Stimulated activated CD8-positive, alpha-beta memory T cell treated with anti-CD3 and anti-CD28 coated beads, Interleukin-15, amount 100 ng/mL, for 24 hours (primary cell): Measurements from ENCODE around the gene SH3GL2.
"Not testable (repeated sequence)": the region's sequence is repeated elsewhere in the genome, so short reads cannot be mapped to it uniquely, and the experiment has no call there.

ENCODE experiments used
- DNase-seq: peaks from one replicate; pipeline ENCODE4 v3.0.0-alpha.2; 2020; ENCODE audit warnings: low read depth

The SH3GL2 gene

DNA sequence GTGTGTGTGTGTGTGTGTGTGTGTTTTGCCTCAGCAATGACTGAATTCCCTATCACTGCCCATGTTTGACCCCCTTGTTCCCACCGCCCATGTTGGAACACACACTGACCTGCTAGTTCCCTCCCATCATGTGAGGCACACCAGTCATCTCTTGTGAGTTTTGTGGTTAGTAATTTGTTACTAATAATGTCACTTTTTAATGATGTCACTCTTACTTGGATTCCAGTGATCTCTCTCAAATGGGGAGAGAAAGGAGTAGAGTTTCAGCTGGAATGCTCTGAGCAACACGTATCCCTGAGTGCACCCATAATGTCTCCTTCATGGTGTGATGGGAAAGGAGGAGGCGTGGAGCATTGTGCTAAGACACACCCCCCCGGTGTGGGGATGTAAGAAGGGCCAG, 172.6 kb downstream of the SH3GL2 start:
- DNase-seq = no peak

GRCh38 chr9:17752021-17752420, 173.2 kb downstream of the SH3GL2 start:
- DNase-seq = no peak

DNA sequence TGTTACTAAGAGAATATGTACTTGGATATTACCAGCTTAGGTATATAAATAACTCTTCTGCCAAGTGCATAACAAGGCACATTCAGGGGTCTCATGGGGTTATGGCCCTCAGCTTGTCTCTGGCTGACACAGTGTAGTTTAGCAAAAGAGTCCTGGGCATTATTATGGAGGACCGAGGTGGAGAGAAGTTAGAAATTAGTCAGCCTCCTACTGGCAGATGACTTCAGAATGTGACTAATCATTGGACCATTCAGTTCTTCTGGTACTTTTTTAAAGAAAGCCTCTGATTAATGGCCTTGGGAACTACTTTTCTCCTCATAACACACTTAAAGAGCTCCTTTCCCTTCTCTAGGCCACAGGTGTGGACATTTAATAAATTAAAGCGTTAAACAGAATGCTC, 178.9 kb downstream of the SH3GL2 start:
- DNase-seq = no peak

DNA sequence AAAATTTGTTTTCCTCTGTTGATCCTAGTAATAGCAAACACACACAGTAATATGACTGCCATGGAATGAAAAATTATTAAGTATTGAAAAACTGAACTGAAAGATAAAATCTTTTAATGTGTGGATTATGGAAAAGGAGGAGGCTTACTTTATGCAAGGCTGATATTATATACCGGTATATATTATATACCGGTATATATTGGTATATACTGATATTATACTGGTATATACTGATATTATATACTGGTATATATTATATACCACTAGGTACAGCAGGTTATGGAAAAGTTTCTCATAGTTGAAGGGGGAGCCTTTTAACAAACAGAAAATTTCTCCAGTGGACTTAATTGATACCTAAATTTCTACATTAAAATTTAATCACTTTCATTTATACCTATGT, 181.4 kb downstream of the SH3GL2 start:
- no peak for DNase-seq

DNA sequence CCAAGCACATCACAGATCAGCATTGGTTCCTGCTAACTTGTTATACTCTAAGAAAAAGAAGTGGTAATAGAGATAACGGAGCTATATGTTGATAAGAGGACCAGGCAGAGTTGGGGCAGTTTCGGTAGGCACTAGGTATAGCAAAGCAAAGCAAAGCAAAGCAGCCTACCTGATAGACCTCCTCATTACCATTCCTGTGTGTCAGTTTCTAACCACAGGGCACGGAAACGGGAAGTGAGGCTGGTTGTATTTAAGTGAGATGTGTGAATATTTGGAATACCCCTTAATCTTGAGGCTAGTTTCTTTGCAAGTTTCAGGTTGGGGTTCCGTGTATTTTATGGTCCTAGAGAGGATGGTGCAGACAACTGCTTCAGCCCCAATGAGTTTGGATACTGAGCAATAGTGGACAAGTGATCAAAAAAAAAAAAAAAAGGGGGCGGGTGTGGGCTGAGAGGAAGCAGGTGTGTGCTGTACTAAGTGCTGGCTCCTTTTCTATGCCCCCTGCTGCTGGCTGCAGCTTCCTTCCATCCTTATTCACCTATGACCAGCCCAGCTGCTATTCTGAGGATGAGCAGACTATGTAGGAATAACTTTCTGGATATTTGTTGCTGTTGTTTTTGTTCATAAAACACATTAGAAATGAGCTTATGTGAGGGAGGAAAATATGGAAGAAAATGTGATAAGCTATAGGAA, 183.3 kb downstream of the SH3GL2 start:
- no peak for DNase-seq

GRCh38 chr9:17764306-17764705, 185.4 kb downstream of the SH3GL2 start:
- DNase-seq = no peak

DNA sequence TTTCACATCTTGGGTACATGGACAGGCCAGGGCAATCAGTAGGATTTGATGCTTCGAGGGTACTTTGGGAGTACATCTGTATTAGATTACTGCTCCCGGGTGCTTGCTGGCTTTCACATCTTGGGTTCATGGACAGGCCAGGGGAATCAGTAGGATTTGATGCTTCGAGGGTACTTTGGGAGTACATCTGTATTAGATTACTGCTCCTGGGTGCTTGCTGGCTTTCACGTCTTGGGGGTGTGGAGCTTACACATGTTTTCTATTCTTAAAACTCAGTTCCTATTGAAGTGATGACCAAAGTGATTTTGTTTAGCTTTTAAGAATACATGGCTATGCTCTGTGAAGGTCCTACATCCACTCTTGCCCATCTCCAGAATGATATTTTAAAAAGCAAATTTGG, 186.3 kb downstream of the SH3GL2 start:
- not testable (repeated sequence) for DNase-seq

DNA sequence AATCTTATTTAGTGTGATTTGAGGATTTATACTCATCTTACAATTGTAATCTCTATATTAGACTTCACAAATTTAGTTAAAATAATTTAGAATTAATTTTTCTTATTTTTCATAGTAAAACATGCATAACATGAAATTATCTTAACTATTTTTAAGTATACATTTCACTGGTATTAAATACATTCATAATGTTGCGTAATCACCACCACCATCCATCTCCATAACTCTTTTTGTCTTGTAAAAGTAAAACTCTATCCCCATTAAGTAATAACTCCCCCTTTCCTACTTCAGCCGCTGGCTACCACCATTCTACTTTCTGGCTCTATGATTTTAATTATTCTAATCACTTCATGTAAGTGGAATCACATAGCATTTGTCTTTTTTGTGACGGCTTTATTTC, 193.4 kb downstream of the SH3GL2 start:
- no peak for DNase-seq

DNA sequence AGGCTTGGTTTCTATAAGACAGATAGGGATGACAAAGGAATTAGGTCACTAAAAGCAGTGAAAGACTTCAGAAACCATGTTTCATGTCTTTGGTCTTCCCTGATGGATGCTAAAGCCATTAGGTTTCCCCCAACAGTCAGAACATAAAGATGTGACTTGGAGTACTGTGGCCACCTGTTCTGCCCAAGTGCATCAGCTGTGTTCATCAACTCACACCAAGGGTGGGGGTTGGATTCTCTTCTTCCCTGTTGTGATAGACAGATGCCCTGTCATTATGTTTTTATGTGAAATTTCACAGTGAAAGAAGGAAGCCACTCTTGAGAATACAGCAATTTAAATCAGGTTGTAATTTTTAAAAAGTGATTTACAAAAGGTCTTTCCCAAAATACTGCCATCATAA, 196.8 kb downstream of the SH3GL2 start:
- DNase-seq = no peak

- DNase-seq = no peak
Observed at GRCh38 chr9:17776735-17777134, 197.9 kb downstream of the SH3GL2 start.

DNA sequence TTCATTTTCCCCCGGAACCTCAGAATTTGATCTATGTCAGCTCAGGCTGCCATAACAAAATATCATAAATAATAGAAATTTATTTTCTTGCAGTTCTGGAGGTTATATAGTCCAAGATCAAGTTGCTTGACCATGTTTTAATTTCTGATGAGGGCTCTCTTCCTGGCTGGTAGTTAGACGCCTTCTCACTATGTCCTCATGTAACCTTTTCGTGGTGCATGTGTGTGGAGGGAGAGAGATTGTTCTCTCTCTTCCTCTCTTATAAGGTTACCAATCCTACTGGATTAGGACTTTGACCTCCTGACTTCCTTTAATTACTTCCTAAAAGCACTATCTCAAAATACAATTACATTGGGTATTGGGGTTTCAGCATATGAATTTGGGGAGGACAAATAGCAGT, 198.6 kb downstream of the SH3GL2 start:
- DNase-seq = no peak

DNA sequence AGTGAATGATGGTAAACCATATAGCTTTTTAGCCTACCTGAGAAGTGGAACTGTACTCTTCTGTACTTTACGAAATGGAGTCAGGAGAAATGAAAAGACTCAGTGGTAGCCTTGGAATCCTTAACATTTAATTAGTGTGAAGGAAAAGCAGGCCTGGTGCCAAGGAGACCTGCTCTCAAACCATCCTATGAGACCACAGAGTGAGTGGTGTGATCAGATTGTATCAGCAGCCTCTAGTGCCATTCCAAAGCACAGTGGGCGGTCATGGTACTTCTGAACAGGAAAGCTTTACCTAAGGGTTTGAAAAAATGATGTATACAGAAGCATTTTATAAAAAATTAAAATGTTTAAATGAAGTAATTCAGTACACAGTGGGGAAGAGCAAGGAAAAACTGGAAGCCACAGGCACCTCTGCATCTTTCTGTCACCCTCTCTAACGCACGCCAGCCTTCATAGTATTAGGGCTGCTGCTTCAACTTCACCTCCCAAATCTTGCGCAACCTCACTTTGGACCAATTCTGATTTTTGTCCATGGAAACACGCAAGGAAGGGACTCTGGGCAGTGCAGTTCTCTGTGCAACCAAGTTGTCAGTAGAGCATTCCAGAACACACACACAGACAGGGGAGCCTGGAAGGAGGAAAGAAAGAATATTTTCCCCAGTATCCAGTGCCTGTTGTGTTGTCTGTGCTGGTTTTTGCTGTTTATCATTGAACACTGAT, 203.7 kb downstream of the SH3GL2 start:
- DNase-seq = no peak

DNA sequence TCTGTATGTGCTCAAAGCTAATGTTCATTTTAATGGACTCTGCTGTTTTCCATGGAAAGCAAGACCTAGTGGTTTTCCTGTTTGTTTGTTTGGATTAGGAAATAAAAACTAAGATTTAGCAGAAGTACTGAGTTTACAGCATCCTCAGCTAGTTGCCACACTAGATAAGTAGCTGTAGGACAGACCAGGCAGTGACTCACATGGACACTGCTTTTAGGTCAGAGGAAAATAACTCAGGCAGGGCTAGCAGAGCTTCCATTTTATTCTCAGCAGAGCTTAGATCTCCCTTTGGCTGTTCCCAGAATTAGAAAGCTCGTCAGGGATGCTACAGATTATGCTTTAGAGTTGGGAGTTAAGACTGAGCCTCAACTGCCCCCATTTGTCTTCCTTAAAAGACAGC, 204.4 kb downstream of the SH3GL2 start:
- no peak for DNase-seq

- DNase-seq = no peak
Observed at GRCh38 chr9:17789316-17789715, 210.4 kb downstream of the SH3GL2 start.

DNA sequence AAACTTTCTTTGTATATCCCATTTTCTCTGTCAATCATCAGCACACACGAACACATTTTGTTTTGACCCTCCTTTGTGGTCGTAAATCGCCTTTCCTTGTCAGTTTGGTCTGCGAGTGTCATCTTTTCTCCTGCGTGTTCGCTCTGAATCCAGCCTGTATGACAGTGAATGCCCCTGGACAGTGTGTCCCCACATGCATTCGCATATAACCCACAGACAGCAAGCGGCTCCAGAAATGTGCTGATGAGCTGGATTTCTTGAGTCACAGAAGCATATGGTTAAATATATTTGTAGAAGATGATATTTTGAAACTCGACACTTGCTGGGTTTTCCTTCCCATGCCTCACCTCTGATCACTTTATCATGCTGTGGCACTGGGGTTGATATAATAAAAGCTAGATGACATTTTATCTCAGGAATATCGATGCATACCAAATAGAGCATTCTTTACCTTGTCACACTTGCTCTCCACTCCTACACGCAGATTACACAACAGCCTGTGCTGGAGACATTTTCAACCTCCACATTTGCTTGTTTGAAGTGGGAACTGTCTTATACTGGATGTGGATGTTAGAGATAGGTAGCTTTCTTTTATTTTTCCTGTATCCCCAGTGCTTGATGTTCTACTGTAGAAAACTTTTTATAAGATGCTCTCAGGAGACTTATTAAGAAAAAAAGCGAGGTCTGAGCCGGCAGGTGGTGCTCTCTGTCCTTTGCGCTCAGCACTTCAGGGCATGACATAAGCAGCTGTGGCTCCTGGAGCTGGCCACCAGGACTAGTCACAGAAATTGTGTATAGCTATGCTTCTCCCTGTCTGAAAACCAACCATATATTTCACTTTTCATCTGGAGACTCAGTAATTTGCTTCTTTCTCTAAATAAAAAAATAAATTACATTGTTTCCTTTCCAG, 215.1 kb downstream of the SH3GL2 start:
- no peak for DNase-seq

GRCh38 chr9:17795744-17796143, 216.9 kb downstream of the SH3GL2 start:
- no peak for DNase-seq

DNA sequence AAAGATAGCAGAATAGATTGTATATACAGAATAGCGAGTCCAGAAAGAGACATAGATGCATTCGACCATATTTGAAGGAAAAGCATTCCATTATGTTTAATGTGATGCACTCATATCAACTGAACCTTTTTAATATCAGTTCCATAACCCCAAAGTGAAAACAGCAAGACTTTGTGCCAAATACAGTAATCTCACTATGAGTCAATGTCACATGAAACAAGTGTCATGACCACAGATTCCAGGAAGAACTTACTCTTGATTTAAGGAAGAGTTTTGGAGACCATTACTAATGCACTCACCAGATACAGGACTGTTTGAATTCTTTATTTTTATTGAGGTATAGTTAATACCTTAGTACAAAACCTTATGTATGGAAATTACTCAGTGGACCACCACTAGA, 220.5 kb downstream of the SH3GL2 start:
- no peak for DNase-seq

DNA sequence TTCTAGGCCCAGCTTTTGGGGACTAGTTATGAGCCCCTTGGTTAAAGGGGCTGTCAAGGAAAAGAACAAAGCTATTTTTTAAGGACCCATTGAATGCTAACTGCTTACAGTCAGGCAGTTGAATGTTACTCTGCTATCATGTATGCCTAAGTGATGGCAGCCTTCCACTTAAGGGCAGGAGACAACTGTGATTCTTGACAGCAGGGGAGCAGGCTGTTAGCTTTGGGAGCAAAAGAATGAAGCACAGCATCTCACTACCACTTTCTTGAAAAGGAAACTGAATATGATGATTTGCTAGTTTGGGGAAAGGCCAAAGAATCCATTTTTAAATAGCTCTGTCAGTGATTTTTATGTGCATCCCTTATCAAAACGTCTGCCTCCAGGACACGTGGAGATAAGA, 221.6 kb downstream of the SH3GL2 start:
- DNase-seq = no peak

DNA sequence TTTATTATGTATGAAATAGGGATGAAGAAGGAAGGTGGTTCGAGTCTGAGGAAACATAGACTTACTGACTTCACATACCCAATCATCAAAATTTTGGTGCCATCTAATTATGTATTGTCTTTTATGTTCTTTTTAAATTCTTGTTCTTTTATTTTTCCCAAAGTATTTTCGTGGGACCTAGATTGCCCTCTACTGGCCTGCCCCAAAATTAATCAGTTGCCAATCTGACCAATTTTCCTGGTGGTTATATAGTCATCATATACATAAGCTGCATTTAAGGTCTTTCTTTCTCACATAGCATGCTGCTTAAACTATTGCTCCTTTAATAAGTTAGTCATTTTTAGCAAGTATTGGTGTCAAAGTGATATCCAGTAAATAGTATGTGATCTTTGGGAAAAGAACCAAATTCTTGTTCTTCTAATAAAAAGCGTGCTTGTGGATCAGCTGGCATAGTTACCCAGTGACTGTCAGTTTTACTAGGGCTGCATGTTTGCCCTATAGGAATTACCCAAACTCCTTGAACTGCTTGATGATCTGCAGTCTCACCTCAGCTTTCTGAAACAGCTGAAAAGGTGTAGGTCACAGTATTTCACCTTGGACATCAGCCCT, 223.5 kb downstream of the SH3GL2 start:
- DNase-seq = no peak

- DNase-seq = no peak
Observed at GRCh38 chr9:17807613-17808282, 228.9 kb downstream of the SH3GL2 start.

DNA sequence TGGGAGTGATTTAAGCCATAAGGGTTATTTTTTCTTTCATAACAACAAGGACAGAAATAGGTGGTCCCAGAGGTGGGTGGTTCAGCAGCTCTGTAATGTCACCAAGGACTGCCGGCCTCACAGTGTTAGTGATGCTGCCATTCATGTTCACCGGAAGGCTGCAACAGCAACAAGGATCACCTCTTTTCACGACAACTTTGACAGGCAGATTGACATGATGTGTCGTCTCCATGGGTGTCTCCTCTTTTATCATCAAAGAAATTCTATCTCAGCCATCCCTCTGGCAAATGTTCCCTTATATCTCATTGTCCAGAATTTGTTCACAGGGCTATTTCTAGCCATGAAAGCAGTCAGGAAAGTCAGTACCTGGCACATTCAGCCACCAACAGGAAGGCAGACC, 231.5 kb downstream of the SH3GL2 start:
- DNase-seq = no peak
